HG03354 (cell line): ENCODE data around the gene CDK19.
"Not testable (repeated sequence)": the region's sequence is repeated elsewhere in the genome, so short reads cannot be mapped to it uniquely, and the experiment has no call there.

Experiments used
- ATAC-seq: cut with Tn5 transposase; IDR thresholded peaks from one replicate; pipeline ENCODE4 v1.9.1; 2021; ENCODE audit warnings: mild to moderate bottlenecking; ENCODE audit not compliant: unreplicated experiment, poor library complexity, severe bottlenecking

The CDK19 gene

GRCh38 chr6:110600640-110601039 is 214.6 kb downstream of the CDK19 start:
- ATAC-seq, result not testable (repeated sequence)

- no peak for ATAC-seq
Measured at GRCh38 chr6:110597761-110598160, 217.5 kb downstream of the CDK19 start.

GRCh38 chr6:110596354-110596753 is 218.9 kb downstream of the CDK19 start:
- ATAC-seq, result no peak

GRCh38 chr6:110595112-110595511 is 220.2 kb downstream of the CDK19 start:
- no peak for ATAC-seq

GRCh38 chr6:110593637-110594036 is 221.6 kb downstream of the CDK19 start:
- no peak for ATAC-seq

- ATAC-seq, result no peak
Measured at GRCh38 chr6:110592765-110593164, 222.5 kb downstream of the CDK19 start.

- ATAC-seq, result peak; percentile 29
Measured at GRCh38 chr6:110590821-110591351, 224.4 kb downstream of the CDK19 start.

- peak; percentile 96 for ATAC-seq
Measured at GRCh38 chr6:110589865-110590513, 225.3 kb downstream of the CDK19 start.

- ATAC-seq, result no peak
Measured at GRCh38 chr6:110587328-110587727, 227.9 kb downstream of the CDK19 start.

GRCh38 chr6:110581679-110582078 is 233.6 kb downstream of the CDK19 start:
- no peak for ATAC-seq

- not testable (repeated sequence) for ATAC-seq
Measured at GRCh38 chr6:110577596-110578167, 237.6 kb downstream of the CDK19 start.

GRCh38 chr6:110575925-110576463 is 239.3 kb downstream of the CDK19 start:
- no peak for ATAC-seq

- ATAC-seq, result no peak
Measured at GRCh38 chr6:110574817-110575216, 240.5 kb downstream of the CDK19 start.

GRCh38 chr6:110573537-110573936 is 241.7 kb downstream of the CDK19 start:
- ATAC-seq, result no peak

GRCh38 chr6:110573136-110573535 is 242.1 kb downstream of the CDK19 start:
- no peak for ATAC-seq

GRCh38 chr6:110567957-110568696 is 247.1 kb downstream of the CDK19 start:
- no peak for ATAC-seq

GRCh38 chr6:110566346-110567125 is 248.7 kb downstream of the CDK19 start:
- no peak for ATAC-seq

GRCh38 chr6:110564703-110565421 is 250.4 kb downstream of the CDK19 start:
- no peak for ATAC-seq

GRCh38 chr6:110563711-110564110 is 251.6 kb downstream of the CDK19 start:
- no peak for ATAC-seq
